GM18951 (cell line): ENCODE measurements around the gene UBE2D2.

Experiments
- POLR2A ChIP-seq: IDR thresholded peaks from 4 replicates; pipeline ENCODE4 v1.6.1; 2011; ENCODE audit warnings: mild to moderate bottlenecking; ENCODE audit not compliant: insufficient read length, insufficient read depth; ENCODE audit errors: extremely low read depth
- in situ Hi-C: fragments of 300-500 bp; cut with MboI; formaldehyde crosslinking; loops from one replicate; pipeline ENCODE4 v1.12.0; 2022; ENCODE audit warnings: low sequenced_read_pairs, mixed read lengths, inconsistent platforms; ENCODE audit not compliant: unreplicated experiment

The UBE2D2 gene

DNA sequence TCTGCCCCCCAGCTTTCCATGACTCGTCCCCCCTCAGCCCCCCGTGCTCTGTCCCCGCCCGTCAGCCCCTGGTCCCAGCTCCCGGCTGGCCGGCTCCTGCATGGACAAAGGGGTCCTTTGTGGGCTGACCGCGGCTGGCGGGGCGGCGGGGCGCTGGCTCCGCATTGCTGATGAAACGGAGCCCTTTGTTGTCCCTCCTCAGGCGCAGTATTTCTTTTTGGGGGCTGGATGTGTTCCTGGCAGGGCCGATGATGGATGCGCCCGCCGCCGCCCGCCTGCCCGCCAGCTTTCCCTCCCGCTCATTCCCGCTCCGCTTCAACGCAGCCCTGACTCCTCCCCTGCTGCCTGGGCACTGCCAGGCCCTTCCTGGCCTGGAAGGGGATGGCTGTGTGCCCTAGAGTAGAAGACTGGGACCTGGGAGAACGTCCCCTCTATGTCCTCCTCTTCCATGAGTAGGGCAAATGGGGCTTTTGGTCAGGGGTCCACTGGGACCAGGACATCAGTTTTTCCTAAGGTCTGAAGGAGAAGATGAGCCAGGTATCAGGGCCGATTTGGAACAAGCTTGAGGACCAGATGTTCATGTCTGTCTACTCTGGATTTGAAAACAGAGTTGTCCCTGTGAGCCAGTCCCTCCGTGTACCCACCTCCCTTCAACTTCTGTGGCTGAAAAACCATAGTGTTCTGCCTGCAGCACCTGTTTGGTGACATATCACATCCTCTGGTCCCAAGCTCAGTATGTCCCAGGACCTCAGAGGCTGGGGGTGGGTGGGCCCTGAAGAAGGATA, 116.0 kb downstream of the UBE2D2 start:
- no peak for TF ChIP-seq POLR2A
- in situ Hi-C loops: no loop called here
